BLaER1 (cell line): Measurements from ENCODE around the gene UCHL3.

ENCODE experiments used
- H3K27ac ChIP-seq: shearing (Covaris generic); formaldehyde crosslinking; 2 replicates; pipeline ENCODE4 v1.8.1; 2022
- H3K27me3 ChIP-seq: shearing (Covaris generic); formaldehyde crosslinking; 2 replicates; pipeline ENCODE4 v1.8.1; 2022
- H3K36me3 ChIP-seq: shearing (Covaris generic); formaldehyde crosslinking; 2 replicates; pipeline ENCODE4 v1.8.1; 2022
- H3K4me1 ChIP-seq: shearing (Covaris generic); formaldehyde crosslinking; 2 replicates; pipeline ENCODE4 v1.8.1; 2022
- H3K4me2 ChIP-seq: shearing (Covaris generic); formaldehyde crosslinking; 2 replicates; pipeline ENCODE4 v1.8.1; 2022
- H3K4me3 ChIP-seq: shearing (Covaris generic); formaldehyde crosslinking; 2 replicates; pipeline ENCODE4 v1.8.1; 2022
- H3K9ac ChIP-seq: shearing (Covaris generic); formaldehyde crosslinking; 2 replicates; pipeline ENCODE4 v1.8.1; 2022
- H3K9me3 ChIP-seq: shearing (Covaris generic); formaldehyde crosslinking; 2 replicates; pipeline ENCODE4 v1.8.1; 2022
- H4K20me1 ChIP-seq: shearing (Covaris generic); formaldehyde crosslinking; 2 replicates; pipeline ENCODE4 v1.8.1; 2022
- Cebpa-rat ChIP-seq: shearing (Covaris generic); IDR thresholded peaks from 2 replicates; pipeline ENCODE4 v1.8.1; 2022

Gene UCHL3

GRCh38 chr13:75636436-75637180, 87.0 kb downstream of the UCHL3 start:
- Histone ChIP-seq H3K9ac (peak overlapping the region; percentile 72; the same call in 1 of the 2 replicates), H3K4me2 (peak overlapping the region; percentile 98), H3K27ac (peak overlapping the region; percentile 31; the same call in 1 of the 2 replicates), H3K36me3 (no peaks in the 10 kb centered on the region), H3K27me3 (peaks cover 31% of the 10 kb centered on the region), H4K20me1 (0 out of 2 replicates have a peak, but pooled peaks cover 5% of the 10 kb centered on the region), H3K4me3 (peak overlapping the region; percentile 72), H3K4me1 (peaks cover 10% of the 10 kb centered on the region), H3K9me3 (no peaks in the 10 kb centered on the region)
- TF ChIP-seq Cebpa-rat, result no peak

DNA sequence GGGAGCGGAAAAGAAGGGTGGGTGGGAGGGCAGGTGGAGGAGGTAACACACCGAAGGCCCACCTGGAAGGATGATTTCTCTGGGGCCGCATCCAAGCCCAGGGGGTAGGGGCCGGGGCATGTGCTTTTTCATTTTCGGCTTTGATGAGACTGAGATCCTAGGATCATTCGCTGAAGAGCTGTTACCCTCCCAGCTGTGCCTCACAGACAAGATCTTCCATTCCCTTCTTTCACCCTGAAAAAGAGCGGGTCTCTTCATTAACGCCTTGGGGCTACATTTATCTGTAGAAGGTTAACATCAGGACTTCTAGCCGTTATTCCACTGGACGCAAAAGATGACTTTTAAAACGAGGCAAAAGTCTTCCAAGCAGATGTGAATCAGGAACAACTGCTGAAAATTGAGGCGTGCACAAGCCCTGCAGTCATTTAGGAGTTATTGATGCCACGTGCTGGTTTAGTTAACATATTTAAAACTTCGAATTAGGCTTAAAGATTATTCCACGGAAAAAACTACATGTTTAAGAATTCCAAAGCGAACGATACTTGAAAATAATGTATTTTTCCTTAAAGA, 87.7 kb downstream of the UCHL3 start:
- Histone ChIP-seq H4K20me1 (0 out of 2 replicates have a peak, but pooled peaks cover 5% of the 10 kb centered on the region), H3K9me3 (no peaks in the 10 kb centered on the region), H3K36me3 (no peaks in the 10 kb centered on the region), H3K4me3 (peak overlapping the region; percentile 72; the same call in 1 of the 2 replicates), H3K27me3 (peaks cover 31% of the 10 kb centered on the region), H3K4me2 (peak overlapping the region; percentile 98), H3K9ac (no peak overlapping the region), H3K27ac (no peak overlapping the region), H3K4me1 (peaks cover 10% of the 10 kb centered on the region)
- no peak for TF ChIP-seq Cebpa-rat

- Histone ChIP-seq H3K36me3 (no peaks in the 10 kb centered on the region), H3K9ac (no peak overlapping the region), H4K20me1 (0 out of 2 replicates have a peak, but pooled peaks cover 5% of the 10 kb centered on the region), H3K4me2 (no peak overlapping the region), H3K9me3 (no peaks in the 10 kb centered on the region), H3K4me3 (no peak overlapping the region), H3K4me1 (peaks cover 10% of the 10 kb centered on the region), H3K27ac (no peak overlapping the region), H3K27me3 (peaks cover 31% of the 10 kb centered on the region)
- no peak for TF ChIP-seq Cebpa-rat
Measured at GRCh38 chr13:75639454-75639853, 89.9 kb downstream of the UCHL3 start.

DNA sequence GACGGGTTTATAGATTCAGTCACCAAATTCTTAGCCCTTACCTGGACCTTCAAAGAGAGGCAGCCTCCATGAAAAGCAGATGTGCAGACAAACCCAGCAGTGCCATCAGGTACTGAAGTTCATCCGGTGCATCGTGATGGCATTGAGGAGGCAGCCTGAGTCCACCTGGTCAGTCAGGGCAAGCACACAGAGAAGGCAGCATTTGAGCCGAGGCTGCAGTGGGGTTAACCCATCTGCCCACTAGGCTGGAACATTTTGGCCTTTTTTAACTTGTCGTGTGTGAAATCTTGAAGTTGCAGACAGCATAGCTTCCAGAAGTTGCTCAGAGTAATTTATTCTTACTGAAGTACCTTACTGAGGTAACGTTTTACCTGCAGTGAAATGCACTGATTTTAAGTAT, 91.4 kb downstream of the UCHL3 start:
- no peaks in the 10 kb centered on the region for H3K9me3 ChIP-seq
- peaks cover 5% of the 10 kb centered on the region; the same call in 1 of the 2 replicates for H3K4me1 ChIP-seq
- H3K4me3 ChIP-seq, result no peak overlapping the region
- no peak overlapping the region for H3K27ac ChIP-seq
- 0 out of 2 replicates have a peak, but pooled peaks cover 5% of the 10 kb centered on the region for H4K20me1 ChIP-seq
- peaks cover 25% of the 10 kb centered on the region for H3K27me3 ChIP-seq
- no peak overlapping the region for H3K4me2 ChIP-seq
- no peaks in the 10 kb centered on the region for H3K36me3 ChIP-seq
- TF ChIP-seq Cebpa-rat, result no peak
- no peak overlapping the region for H3K9ac ChIP-seq

DNA sequence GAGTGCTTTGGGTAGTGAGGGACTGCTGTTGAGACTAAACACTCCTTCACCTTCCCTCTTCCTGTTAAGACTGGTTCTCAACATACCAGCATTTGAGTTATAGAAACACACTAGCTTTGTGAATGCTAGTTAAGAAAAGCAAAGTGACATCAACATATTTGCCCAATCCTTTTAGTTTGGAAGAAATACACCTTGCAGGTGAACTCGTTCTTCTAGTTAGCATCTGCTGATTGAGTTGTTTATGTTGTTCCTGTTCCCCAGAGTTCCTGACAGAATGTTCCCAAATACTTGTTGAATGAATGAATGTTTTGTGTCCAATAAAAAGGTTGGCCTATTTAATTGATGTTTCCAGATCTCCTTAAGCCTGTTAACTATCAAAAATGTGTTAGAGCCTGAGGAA, 93.6 kb downstream of the UCHL3 start:
- H3K27me3 ChIP-seq, result peaks cover 6% of the 10 kb centered on the region
- 0 out of 2 replicates have a peak, but pooled peaks cover 2% of the 10 kb centered on the region for H4K20me1 ChIP-seq
- H3K4me1 ChIP-seq, result no peaks in the 10 kb centered on the region
- no peak overlapping the region for H3K9ac ChIP-seq
- TF ChIP-seq Cebpa-rat, result no peak
- H3K4me3 ChIP-seq, result no peak overlapping the region
- H3K27ac ChIP-seq, result no peak overlapping the region
- H3K4me2 ChIP-seq, result no peak overlapping the region
- no peaks in the 10 kb centered on the region for H3K36me3 ChIP-seq
- H3K9me3 ChIP-seq, result no peaks in the 10 kb centered on the region

GRCh38 chr13:75643693-75644092, 94.1 kb downstream of the UCHL3 start:
- H3K27me3 ChIP-seq, result peaks cover under 1% of the 10 kb centered on the region; the same call in 1 of the 2 replicates
- H3K9me3 ChIP-seq, result no peaks in the 10 kb centered on the region
- H3K27ac ChIP-seq, result no peak overlapping the region
- H3K9ac ChIP-seq, result no peak overlapping the region
- no peak overlapping the region for H3K4me3 ChIP-seq
- TF ChIP-seq Cebpa-rat, result no peak
- no peaks in the 10 kb centered on the region for H4K20me1 ChIP-seq
- H3K4me2 ChIP-seq, result no peak overlapping the region
- H3K36me3 ChIP-seq, result no peaks in the 10 kb centered on the region
- H3K4me1 ChIP-seq, result no peaks in the 10 kb centered on the region

- H3K4me3 ChIP-seq, result no peak overlapping the region
- no peaks in the 10 kb centered on the region for H3K9me3 ChIP-seq
- H3K27ac ChIP-seq, result no peak overlapping the region
- no peaks in the 10 kb centered on the region for H3K27me3 ChIP-seq
- no peaks in the 10 kb centered on the region for H4K20me1 ChIP-seq
- H3K4me2 ChIP-seq, result no peak overlapping the region
- no peaks in the 10 kb centered on the region for H3K36me3 ChIP-seq
- no peak overlapping the region for H3K9ac ChIP-seq
- no peaks in the 10 kb centered on the region for H3K4me1 ChIP-seq
- TF ChIP-seq Cebpa-rat, result no peak
Measured at GRCh38 chr13:75645141-75645540, 95.5 kb downstream of the UCHL3 start.

- Histone ChIP-seq H3K4me3 (no peak overlapping the region), H3K36me3 (no peaks in the 10 kb centered on the region), H3K27ac (no peak overlapping the region), H3K27me3 (no peaks in the 10 kb centered on the region), H3K9ac (no peak overlapping the region), H3K4me1 (no peaks in the 10 kb centered on the region), H3K4me2 (no peak overlapping the region), H4K20me1 (no peaks in the 10 kb centered on the region), H3K9me3 (no peaks in the 10 kb centered on the region)
- TF ChIP-seq Cebpa-rat, result no peak
Measured at GRCh38 chr13:75647126-75647784, 97.7 kb downstream of the UCHL3 start.

GRCh38 chr13:75648446-75648845, 98.9 kb downstream of the UCHL3 start:
- no peak for TF ChIP-seq Cebpa-rat
- no peaks in the 10 kb centered on the region for H3K36me3 ChIP-seq
- no peak overlapping the region for H3K4me2 ChIP-seq
- H3K4me1 ChIP-seq, result no peaks in the 10 kb centered on the region
- H4K20me1 ChIP-seq, result no peaks in the 10 kb centered on the region
- H3K9ac ChIP-seq, result no peak overlapping the region
- H3K4me3 ChIP-seq, result no peak overlapping the region
- no peaks in the 10 kb centered on the region for H3K27me3 ChIP-seq
- no peaks in the 10 kb centered on the region for H3K9me3 ChIP-seq
- no peak overlapping the region for H3K27ac ChIP-seq

GRCh38 chr13:75651013-75651412, 101.4 kb downstream of the UCHL3 start:
- H3K4me3 ChIP-seq, result no peak overlapping the region
- no peak overlapping the region for H3K27ac ChIP-seq
- no peak for TF ChIP-seq Cebpa-rat
- H3K9ac ChIP-seq, result no peak overlapping the region
- no peaks in the 10 kb centered on the region for H3K36me3 ChIP-seq
- H3K4me1 ChIP-seq, result no peaks in the 10 kb centered on the region
- no peaks in the 10 kb centered on the region for H3K9me3 ChIP-seq
- no peak overlapping the region for H3K4me2 ChIP-seq
- H4K20me1 ChIP-seq, result no peaks in the 10 kb centered on the region
- no peaks in the 10 kb centered on the region for H3K27me3 ChIP-seq
